ENCODE data around the gene GC.

GRCh38 chr4:71729856-71730255 is 54.0 kb downstream of the GC start:
- TF ChIP-seq POLR2A (IDR thresholded peaks at IDR 0.05): no peak
- no peak for TF ChIP-seq CTCF (IDR thresholded peaks at IDR 0.05)
